Measurements from ENCODE around the gene SLC44A3. TPM values are rescaled to one million over a fixed set of nuclear protein-coding genes. Genes with fewer than 3 reads are reported as not detected.
A peak's percentile ranks its signal among the peaks of the same experiment; 100 is the strongest.

SLC44A3 gene
- total and polyA plus RNA-seq, 2 of the 13 experiments (the other 11 are each of a cell fraction or from before 2014, with no cell fraction given) = 6.8 to 14.1 TPM

DNA sequence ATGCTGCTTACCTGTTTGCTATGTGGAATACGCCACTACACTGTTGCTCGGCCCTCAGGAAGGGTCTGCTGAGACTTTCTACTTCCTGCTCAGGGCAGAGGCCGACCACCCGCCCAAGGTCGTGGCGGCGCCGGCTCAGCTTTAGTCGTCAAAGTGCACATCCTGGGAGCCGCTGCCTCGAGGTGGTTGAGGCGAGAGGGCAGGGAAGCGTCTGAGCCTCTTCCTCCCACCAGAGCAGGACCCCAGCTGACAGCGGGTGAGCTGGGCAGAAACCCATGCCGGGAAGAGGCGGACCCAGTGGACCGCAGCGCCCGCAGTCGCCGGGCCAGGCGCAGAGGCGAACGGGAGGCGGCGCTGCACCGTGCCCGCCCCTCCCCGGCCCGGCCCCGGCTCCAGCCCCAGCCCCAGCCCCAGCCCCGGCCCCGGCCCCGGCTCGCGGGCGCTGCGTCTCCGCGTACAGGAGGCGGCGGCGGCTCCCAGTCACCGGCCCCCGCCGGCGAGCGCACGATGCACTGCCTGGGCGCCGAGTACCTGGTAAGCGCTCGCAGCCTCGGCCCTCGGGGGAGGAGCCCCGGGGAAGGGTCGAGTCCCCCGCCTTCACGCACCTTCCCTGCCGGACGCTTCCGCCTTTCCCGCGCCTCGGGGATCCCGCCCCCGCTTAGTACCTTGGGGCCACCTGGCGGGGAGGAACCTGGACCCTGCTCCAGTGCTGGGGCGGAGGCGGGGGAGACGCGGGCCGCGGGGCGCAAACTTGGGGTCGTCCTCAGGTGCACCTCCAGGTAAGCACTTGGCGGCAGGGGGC, at the start of gene SLC44A3 (continued):
- TF ChIP-seq SMAD3 (CRISPR knock-in tag; IDR thresholded peaks at IDR 0.05) = no peak
- peak; percentile 49; the same call in 1 of the 2 replicates for TF ChIP-seq PHF20 (CRISPR knock-in tag; IDR thresholded peaks at IDR 0.05)
- TF ChIP-seq, protein P1, sequence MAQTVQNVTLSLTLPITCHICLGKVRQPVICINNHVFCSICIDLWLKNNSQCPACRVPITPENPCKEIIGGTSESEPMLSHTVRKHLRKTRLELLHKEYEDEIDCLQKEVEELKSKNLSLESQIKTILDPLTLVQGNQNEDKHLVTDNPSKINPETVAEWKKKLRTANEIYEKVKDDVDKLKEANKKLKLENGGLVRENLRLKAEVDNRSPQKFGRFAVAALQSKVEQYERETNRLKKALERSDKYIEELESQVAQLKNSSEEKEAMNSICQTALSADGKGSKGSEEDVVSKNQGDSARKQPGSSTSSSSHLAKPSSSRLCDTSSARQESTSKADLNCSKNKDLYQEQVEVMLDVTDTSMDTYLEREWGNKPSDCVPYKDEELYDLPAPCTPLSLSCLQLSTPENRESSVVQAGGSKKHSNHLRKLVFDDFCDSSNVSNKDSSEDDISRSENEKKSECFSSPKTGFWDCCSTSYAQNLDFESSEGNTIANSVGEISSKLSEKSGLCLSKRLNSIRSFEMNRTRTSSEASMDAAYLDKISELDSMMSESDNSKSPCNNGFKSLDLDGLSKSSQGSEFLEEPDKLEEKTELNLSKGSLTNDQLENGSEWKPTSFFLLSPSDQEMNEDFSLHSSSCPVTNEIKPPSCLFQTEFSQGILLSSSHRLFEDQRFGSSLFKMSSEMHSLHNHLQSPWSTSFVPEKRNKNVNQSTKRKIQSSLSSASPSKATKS (CRISPR knock-in tag; IDR thresholded peaks at IDR 0.05) = no peak
- TF ChIP-seq ESRRA (CRISPR knock-in tag; IDR thresholded peaks at IDR 0.05; ENCODE audit: low read depth) = no peak
- peak; percentile 38; the same call in 1 of the 2 replicates for TF ChIP-seq POLR2AphosphoS5 (IDR thresholded peaks at IDR 0.05; ENCODE audit: low read depth, low read length)
- TF ChIP-seq, protein P2, sequence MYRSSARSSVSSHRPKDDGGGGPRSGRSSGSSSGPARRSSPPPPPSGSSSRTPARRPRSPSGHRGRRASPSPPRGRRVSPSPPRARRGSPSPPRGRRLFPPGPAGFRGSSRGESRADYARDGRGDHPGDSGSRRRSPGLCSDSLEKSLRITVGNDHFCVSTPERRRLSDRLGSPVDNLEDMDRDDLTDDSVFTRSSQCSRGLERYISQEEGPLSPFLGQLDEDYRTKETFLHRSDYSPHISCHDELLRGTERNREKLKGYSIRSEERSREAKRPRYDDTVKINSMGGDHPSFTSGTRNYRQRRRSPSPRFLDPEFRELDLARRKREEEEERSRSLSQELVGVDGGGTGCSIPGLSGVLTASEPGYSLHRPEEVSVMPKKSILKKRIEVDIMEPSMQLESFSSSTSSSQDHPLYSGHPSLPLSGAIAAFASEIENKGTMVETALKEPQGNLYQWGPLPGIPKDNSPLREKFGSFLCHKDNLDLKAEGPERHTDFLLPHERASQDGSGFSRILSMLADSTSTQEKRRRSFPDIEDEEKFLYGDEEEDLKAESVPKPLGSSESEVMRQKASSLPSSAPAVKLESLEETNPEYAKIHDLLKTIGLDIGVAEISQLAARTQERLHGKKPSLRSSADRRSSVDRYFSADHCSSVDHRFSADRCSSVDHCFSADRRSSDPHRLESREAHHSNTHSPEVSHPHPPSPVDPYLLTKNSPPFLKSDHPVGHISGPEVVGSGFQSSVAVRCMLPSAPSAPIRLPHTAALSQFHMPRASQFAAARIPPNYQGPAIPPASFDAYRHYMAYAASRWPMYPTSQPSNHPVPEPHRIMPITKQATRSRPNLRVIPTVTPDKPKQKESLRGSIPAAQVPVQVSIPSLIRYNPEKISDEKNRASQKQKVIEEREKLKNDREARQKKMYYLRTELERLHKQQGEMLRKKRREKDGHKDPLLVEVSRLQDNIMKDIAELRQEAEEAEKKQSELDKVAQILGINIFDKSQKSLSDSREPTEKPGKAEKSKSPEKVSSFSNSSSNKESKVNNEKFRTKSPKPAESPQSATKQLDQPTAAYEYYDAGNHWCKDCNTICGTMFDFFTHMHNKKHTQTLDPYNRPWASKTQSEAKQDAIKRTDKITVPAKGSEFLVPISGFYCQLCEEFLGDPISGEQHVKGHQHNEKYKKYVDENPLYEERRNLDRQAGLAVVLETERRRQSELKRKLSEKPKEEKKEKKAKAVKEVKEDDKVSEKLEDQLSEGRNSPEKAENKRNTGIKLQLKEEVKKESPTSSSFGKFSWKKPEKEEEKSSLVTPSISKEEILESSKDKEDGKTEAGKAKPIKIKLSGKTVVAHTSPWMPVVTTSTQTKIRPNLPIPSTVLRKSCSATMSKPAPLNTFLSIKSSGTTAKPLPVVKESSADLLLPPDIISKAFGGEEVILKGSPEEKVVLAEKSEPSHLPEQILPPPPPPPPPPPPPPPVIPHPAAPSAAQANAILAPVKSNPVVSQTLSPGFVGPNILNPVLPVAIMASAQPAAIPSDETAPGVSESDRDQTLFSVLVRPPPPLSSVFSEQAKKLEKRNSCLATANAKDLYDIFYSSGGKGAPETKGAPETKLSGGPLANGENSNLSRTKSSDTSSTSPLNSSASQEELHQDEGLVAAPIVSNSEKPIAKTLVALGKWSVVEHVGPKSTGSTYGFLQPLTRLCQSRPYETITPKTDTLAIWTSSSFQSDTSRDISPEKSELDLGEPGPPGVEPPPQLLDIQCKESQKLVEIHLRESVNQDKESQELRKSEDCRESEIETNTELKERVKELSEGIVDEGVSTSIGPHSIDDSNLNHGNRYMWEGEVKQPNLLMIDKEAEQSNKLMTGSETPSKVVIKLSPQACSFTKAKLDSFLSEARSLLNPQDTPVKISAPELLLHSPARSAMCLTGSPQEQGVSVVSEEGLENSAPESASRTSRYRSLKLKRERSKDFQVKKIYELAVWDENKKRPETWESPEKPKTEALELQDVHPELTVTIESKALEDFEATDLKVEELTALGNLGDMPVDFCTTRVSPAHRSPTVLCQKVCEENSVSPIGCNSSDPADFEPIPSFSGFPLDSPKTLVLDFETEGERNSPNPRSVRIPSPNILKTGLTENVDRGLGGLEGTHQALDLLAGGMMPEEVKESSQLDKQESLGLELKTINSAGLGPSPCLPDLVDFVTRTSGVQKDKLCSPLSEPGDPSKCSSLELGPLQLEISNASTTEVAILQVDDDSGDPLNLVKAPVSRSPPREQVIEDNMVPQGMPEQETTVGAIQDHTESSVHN (CRISPR knock-in tag; IDR thresholded peaks at IDR 0.05) = no peak
- no peak for TF ChIP-seq ZSCAN30 (CRISPR knock-in tag; IDR thresholded peaks at IDR 0.05)
- TF ChIP-seq, protein P3, sequence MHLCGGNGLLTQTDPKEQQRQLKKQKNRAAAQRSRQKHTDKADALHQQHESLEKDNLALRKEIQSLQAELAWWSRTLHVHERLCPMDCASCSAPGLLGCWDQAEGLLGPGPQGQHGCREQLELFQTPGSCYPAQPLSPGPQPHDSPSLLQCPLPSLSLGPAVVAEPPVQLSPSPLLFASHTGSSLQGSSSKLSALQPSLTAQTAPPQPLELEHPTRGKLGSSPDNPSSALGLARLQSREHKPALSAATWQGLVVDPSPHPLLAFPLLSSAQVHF (CRISPR knock-in tag; IDR thresholded peaks at IDR 0.05) = no peak; the same call in 1 of the 2 replicates
- no peak for TF ChIP-seq ONECUT2 (CRISPR knock-in tag; IDR thresholded peaks at IDR 0.05)
- TF ChIP-seq PAWR (CRISPR knock-in tag; IDR thresholded peaks at IDR 0.05; ENCODE audit: borderline replicate concordance) = no peak
- peak; percentile 94 for TF ChIP-seq ZEB1 (IDR thresholded peaks at IDR 0.05; ENCODE audit: insufficient replicate concordance, low read depth)
- TF ChIP-seq, protein P4, sequence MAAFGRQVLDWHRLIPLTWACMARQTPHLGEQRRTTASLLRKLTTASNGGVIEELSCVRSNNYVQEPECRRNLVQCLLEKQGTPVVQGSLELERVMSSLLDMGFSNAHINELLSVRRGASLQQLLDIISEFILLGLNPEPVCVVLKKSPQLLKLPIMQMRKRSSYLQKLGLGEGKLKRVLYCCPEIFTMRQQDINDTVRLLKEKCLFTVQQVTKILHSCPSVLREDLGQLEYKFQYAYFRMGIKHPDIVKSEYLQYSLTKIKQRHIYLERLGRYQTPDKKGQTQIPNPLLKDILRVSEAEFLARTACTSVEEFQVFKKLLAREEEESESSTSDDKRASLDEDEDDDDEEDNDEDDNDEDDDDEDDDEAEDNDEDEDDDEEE (CRISPR knock-in tag; IDR thresholded peaks at IDR 0.05) = no peak
- TF ChIP-seq ZNF30 (CRISPR knock-in tag; IDR thresholded peaks at IDR 0.05) = no peak
- TF ChIP-seq, protein P5, sequence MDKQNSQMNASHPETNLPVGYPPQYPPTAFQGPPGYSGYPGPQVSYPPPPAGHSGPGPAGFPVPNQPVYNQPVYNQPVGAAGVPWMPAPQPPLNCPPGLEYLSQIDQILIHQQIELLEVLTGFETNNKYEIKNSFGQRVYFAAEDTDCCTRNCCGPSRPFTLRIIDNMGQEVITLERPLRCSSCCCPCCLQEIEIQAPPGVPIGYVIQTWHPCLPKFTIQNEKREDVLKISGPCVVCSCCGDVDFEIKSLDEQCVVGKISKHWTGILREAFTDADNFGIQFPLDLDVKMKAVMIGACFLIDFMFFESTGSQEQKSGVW (CRISPR knock-in tag; IDR thresholded peaks at IDR 0.05; ENCODE audit: borderline replicate concordance) = no peak
- TF ChIP-seq ZNF382 (CRISPR knock-in tag; IDR thresholded peaks at IDR 0.05; ENCODE audit: borderline replicate concordance) = no peak
- TF ChIP-seq TRIM24 (CRISPR knock-in tag; IDR thresholded peaks at IDR 0.05) = no peak

All from HepG2 (cell line).